Naive thymus-derived CD8-positive, alpha-beta T cell (primary cell): Measurements from ENCODE around the gene DIP2C. TPM values are rescaled to one million over a fixed set of nuclear protein-coding genes. Genes with fewer than 3 reads are reported as not detected.

ENCODE experiments used
- ATAC-seq, 2 donors: fragments of 150-1000 bp; cut with Tn5 transposase in 1 of 2; sonication (Bioruptor Pico), chemical (Tn5 transposase) in 1 of 2; 1 replicate in 1 of 2; 2 replicates in 1 of 2; pipeline ENCODE4 v1.10.0; 2021; ENCODE audit warnings: mild to moderate bottlenecking in 2 of 2, moderate library complexity in 2 of 2
- POLR2A ChIA-PET: fragments of 350-600 bp; sonication (Branson Sonifier 250); formaldehyde crosslinking; loops from one replicate; lab custom pipeline; 2021; ENCODE audit warnings: antibody characterized with exemption; lab: Charles Lee
- DNase-seq, 10 donors: peaks; one replicate each; pipeline versions ENCODE4 v3.0.0 to v3.0.0-alpha.2; 2020 to 2022
- H3K27ac Mint-ChIP-seq, 10 donors: one replicate each; pipeline ENCODE4 v1.8.0; 2020 to 2022; ENCODE audit warnings: mild to moderate bottlenecking in 10 of 10, mixed read lengths in 10 of 10, moderate library complexity in 4 of 10, inconsistent platforms in 1 of 10
- H3K27me3 Mint-ChIP-seq, 5 donors: one replicate each; pipeline ENCODE4 v1.8.0; 2021 to 2022; ENCODE audit warnings: mixed read lengths in 5 of 5
- H3K36me3 Mint-ChIP-seq, 3 donors: one replicate each; pipeline ENCODE4 v1.8.0; 2020 to 2022; ENCODE audit warnings: mixed read lengths in 3 of 3, mild to moderate bottlenecking in 2 of 3, inconsistent platforms in 1 of 3
- H3K4me1 Mint-ChIP-seq, 4 donors: one replicate each; pipeline ENCODE4 v1.8.0; 2021 to 2022; ENCODE audit warnings: mixed read lengths in 4 of 4
- H3K4me3 Mint-ChIP-seq, 10 donors: one replicate each; pipeline ENCODE4 v1.8.0; 2020 to 2022; ENCODE audit warnings: mild to moderate bottlenecking in 10 of 10, mixed read lengths in 10 of 10, moderate library complexity in 6 of 10, inconsistent platforms in 1 of 10
- H3K9me3 Mint-ChIP-seq, 9 donors: one replicate each; pipeline ENCODE4 v1.8.0; 2020 to 2022; ENCODE audit warnings: mixed read lengths in 9 of 9, mild to moderate bottlenecking in 3 of 9, inconsistent platforms in 1 of 9, moderate library complexity in 1 of 9
- polyA plus RNA-seq, 3 donors: library from polyadenylated mRNA; unstranded; fragments of 300-500 nt; fragmentation: Illumina TruSeq; gene quantifications; one replicate each; pipeline ENCODE4 v1.2.3, GENCODE V29; 2021
- total RNA-seq, 8 experiments: library from RNA in 2 of 8; stranded (reverse) in 2 of 8; gene quantifications; one replicate each; pipeline ENCODE4 v1.2.3 and lab custom pipeline; 2021 to 2026

DIP2C gene
- total and polyA plus RNA-seq, 5 experiments from 2014 or later: 0.32 to 3.9 (median 1.2) TPM

- peak in 1 of 10 donors; percentile 24 for DNase-seq
- POLR2A ChIA-PET: no interaction called here
- H3K4me1 Mint-ChIP-seq: no peaks in the 10 kb centered on the region
- peaks cover 4 to 39% (median 21%) of the 10 kb centered on the region in 5 donors for H3K27me3 Mint-ChIP-seq
- ATAC-seq: no peak
- peaks cover 0 to 21% (median 8%) of the 10 kb centered on the region in 3 donors for H3K36me3 Mint-ChIP-seq
- no peak overlapping the region for H3K27ac Mint-ChIP-seq
- H3K4me3 Mint-ChIP-seq: no peak overlapping the region
- peaks cover 0 to 37% (median 20%) of the 10 kb centered on the region in 9 donors for H3K9me3 Mint-ChIP-seq
Measured at GRCh38 chr10:566241-566885, 123.1 kb downstream of the DIP2C start.

GRCh38 chr10:565676-566075 lies 123.8 kb downstream of the DIP2C start:
- DNase-seq: no peak
- ATAC-seq: no peak
- H3K27me3 Mint-ChIP-seq: peaks cover 4 to 32% (median 19%) of the 10 kb centered on the region in 5 donors
- no peaks in the 10 kb centered on the region for H3K4me1 Mint-ChIP-seq
- peaks cover 0 to 37% (median 20%) of the 10 kb centered on the region in 9 donors for H3K9me3 Mint-ChIP-seq
- no peak overlapping the region for H3K4me3 Mint-ChIP-seq
- peaks cover 0 to 21% (median 8%) of the 10 kb centered on the region in 3 donors for H3K36me3 Mint-ChIP-seq
- no peak overlapping the region for H3K27ac Mint-ChIP-seq
- POLR2A ChIA-PET: no interaction called here

DNA sequence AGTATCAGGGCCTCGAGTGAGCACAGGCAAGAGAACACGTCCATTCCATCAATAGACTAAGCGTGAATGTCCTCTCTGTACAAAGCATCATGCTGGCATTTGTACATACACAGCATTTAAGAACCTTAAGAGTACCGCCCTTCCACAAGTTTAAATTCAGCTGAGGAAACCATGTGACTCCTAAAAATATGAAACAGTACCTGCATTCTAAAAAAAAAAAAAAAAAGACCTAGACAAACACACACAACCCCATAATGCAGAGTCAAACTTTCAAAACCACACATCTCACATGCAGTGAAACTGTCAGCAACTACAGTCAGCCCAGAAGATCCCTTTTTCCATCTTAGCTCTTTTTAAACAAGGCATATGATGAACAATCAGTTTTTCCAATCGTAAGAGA lies 124.3 kb downstream of the DIP2C start:
- no peak overlapping the region for H3K4me3 Mint-ChIP-seq
- ATAC-seq (no peak), DNase-seq (no peak)
- H3K4me1 Mint-ChIP-seq: no peaks in the 10 kb centered on the region
- peaks cover 0 to 16% (median 8%) of the 10 kb centered on the region in 3 donors for H3K36me3 Mint-ChIP-seq
- H3K9me3 Mint-ChIP-seq: peaks cover 0 to 31% (median 16%) of the 10 kb centered on the region in 9 donors
- H3K27me3 Mint-ChIP-seq: peaks cover 2 to 27% (median 15%) of the 10 kb centered on the region in 5 donors
- POLR2A ChIA-PET: no interaction called here
- H3K27ac Mint-ChIP-seq: no peak overlapping the region

- DNase-seq (no peak), ATAC-seq (no peak)
- Mint-ChIP-seq H3K27me3 (peaks cover 2 to 20% (median 18%) of the 10 kb centered on the region in 5 donors), H3K27ac (no peak overlapping the region), H3K9me3 (peaks cover 0 to 20% (median 14%) of the 10 kb centered on the region in 9 donors), H3K4me1 (no peaks in the 10 kb centered on the region), H3K4me3 (no peak overlapping the region), H3K36me3 (peaks cover 0 to 16% (median 3%) of the 10 kb centered on the region in 3 donors)
- POLR2A ChIA-PET: no interaction called here
Measured at GRCh38 chr10:563827-564226, 125.6 kb downstream of the DIP2C start.

- no peak for DNase-seq
- Mint-ChIP-seq H3K27ac (no peak overlapping the region), H3K4me1 (peaks cover 0 to 3% (median 1%) of the 10 kb centered on the region in 4 donors), H3K36me3 (peaks cover 0 to 16% (median 3%) of the 10 kb centered on the region in 3 donors), H3K27me3 (peaks cover 2 to 20% (median 18%) of the 10 kb centered on the region in 5 donors), H3K9me3 (peaks cover 0 to 19% (median 14%) of the 10 kb centered on the region in 9 donors), H3K4me3 (no peak overlapping the region)
- POLR2A ChIA-PET: no interaction called here
- ATAC-seq: no peak
Measured at GRCh38 chr10:562142-562541, 127.3 kb downstream of the DIP2C start.

DNA sequence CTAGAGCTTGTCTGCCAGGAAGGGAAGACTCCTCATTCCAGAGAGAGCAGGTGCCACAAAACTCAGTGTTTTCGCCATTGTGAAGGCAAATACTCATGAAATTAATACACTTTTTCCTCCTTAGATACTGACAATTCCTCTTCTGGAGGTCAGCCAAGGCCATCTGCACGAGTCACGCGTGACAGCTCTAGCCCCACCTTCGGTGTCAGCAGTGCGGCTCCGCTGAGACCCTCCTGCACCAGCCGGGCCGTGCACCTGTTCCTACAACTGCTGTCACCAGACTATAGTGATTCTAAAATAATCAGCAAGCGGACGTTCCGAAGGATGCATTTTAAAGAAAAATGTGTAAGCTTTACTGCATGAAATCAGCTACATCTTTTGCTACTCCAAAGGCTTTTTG lies 127.7 kb downstream of the DIP2C start:
- Mint-ChIP-seq H3K4me3 (no peak overlapping the region), H3K27me3 (peaks cover 2 to 24% (median 19%) of the 10 kb centered on the region in 5 donors), H3K4me1 (peaks cover 0 to 7% (median 3%) of the 10 kb centered on the region in 4 donors), H3K36me3 (peaks cover 0 to 16% (median 3%) of the 10 kb centered on the region in 3 donors), H3K9me3 (peaks cover 0 to 19% (median 14%) of the 10 kb centered on the region in 9 donors), H3K27ac (peak overlapping the region in 1 of 10 donors; percentile 4)
- no peak for DNase-seq
- no peak for ATAC-seq
- POLR2A ChIA-PET: no interaction called here

DNA sequence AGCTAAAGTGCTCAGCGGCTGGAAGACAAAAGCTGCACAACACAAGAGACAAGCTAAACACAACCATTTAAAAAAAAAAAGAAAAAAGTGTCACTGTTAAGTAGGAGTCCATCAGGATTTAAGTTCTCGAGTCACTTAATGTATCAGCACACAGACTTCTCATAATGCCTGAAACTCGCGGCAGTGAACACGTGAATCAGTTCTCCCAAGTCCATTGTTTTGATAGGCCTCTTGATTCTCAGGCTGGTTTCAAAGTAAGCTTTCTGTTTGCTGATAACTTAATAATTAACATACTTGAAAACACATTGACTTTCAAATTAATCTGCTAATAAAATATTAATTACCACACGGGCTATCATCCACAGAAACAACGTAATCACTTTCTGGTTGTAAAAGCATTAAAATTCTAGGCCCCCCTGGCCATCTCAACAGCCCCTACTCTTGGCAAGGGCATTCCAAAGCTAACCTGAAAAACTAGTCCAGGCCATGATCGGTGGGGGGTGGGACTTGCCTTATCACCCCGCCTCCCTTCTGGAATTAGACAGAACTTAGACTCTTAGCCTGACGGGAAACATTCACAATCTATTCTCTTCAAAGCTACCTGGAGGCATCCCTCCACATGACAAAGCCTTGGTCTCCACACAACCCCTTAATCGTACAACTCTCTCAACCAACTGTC lies 129.0 kb downstream of the DIP2C start:
- no peak overlapping the region for H3K4me3 Mint-ChIP-seq
- H3K36me3 Mint-ChIP-seq: peaks cover 0 to 16% (median 3%) of the 10 kb centered on the region in 3 donors
- DNase-seq (no peak), ATAC-seq (no peak)
- peaks cover 0 to 19% (median 14%) of the 10 kb centered on the region in 9 donors for H3K9me3 Mint-ChIP-seq
- H3K27ac Mint-ChIP-seq: peak overlapping the region in 1 of 10 donors; percentile 18
- H3K4me1 Mint-ChIP-seq: peaks cover 0 to 12% (median 7%) of the 10 kb centered on the region in 4 donors
- H3K27me3 Mint-ChIP-seq: peaks cover 7 to 35% (median 25%) of the 10 kb centered on the region in 5 donors
- POLR2A ChIA-PET: no interaction called here

DNA sequence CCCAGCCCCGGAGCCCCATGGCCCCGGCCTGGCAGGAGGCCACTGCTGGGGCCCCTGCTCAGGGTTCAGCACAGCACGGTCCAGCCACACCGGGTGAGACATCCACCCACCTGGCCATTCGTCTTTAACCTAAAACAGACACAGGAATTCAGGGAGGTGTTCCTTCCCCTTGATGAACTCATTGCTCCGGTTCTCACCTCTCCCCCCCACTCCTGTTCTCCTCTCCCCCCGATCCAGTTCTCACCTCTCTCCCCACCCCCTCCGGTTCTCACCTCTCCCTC lies 129.8 kb downstream of the DIP2C start:
- H3K27me3 Mint-ChIP-seq: peaks cover 6 to 32% (median 26%) of the 10 kb centered on the region in 5 donors
- H3K4me1 Mint-ChIP-seq: peaks cover 0 to 12% (median 7%) of the 10 kb centered on the region in 4 donors
- DNase-seq (no peak), ATAC-seq (no peak)
- H3K9me3 Mint-ChIP-seq: peaks cover 0 to 17% (median 12%) of the 10 kb centered on the region in 9 donors
- POLR2A ChIA-PET: no interaction called here
- H3K36me3 Mint-ChIP-seq: peaks cover 0 to 13% (median 2%) of the 10 kb centered on the region in 3 donors
- no peak overlapping the region for H3K4me3 Mint-ChIP-seq
- H3K27ac Mint-ChIP-seq: peak overlapping the region in 1 of 10 donors; percentile 47

DNA sequence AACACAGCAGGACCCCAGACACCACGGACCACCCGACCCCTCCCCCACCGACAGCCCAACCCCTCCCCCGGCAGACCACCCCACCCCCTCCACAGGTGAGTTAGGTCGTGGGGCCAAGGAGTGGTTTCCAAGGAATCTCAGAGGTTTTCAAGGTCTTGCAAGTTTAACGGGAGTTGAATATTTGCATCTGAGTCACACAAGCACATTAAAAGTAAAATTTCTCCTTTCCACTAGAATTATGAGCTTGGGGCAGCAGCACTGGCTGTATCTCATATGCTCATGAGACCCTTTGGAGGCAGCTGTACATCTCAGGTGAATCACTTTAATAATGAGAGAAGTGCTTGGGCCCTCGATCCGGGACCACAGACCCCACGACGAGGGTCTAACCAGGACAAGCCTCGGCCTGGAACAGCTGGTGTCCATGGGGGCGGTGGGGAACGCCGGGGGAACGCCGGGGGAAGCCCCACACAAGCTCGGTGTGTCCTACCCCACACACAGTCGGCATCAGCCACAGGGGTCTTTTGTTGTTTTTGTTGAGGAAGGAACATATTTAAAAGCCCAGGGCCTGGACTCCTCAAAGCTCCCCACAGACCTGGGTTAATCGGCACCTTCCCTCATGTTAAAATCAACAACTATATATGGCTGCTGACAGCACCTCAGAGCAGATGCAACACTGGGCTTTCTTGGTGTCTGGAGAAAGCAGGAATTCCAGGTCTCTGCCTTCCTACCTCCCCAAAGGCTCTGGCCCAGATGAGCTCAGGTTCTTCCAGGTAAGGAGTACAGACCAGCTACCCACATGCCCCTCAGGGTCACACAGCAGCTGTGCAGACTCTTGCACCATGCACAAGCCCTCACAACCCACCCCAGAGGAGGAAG lies 130.3 kb downstream of the DIP2C start:
- ATAC-seq (no peak), DNase-seq (no peak)
- H3K27me3 Mint-ChIP-seq: peaks cover 5 to 26% (median 20%) of the 10 kb centered on the region in 5 donors
- no peak overlapping the region for H3K27ac Mint-ChIP-seq
- H3K36me3 Mint-ChIP-seq: peaks cover 0 to 8% (median 0%) of the 10 kb centered on the region in 3 donors
- H3K9me3 Mint-ChIP-seq: peaks cover 0 to 12% (median 7%) of the 10 kb centered on the region in 9 donors
- POLR2A ChIA-PET: no interaction called here
- no peak overlapping the region for H3K4me3 Mint-ChIP-seq
- peaks cover 0 to 12% (median 7%) of the 10 kb centered on the region in 4 donors for H3K4me1 Mint-ChIP-seq

DNA sequence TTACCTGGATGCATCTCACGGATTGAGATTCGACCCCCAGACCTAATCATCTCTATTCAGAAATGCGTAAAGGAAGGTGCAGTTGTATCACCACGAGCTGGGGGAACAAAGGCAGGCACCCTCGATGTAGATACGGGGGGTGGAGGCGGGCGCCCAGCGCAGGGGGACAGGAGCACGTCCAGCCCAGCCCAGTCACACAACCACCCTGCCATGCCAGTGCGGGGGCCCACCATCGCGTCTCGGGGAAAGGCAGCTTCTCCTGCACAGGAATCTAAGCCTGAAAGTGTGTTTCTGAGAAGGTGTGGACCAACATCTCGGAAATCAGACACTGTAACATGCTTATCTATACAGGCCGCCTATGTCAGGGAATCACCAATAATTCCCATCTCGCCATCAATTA lies 131.1 kb downstream of the DIP2C start:
- DNase-seq: no peak
- peaks cover 5 to 26% (median 21%) of the 10 kb centered on the region in 5 donors for H3K27me3 Mint-ChIP-seq
- H3K27ac Mint-ChIP-seq: peak overlapping the region in 1 of 10 donors; percentile 87
- no peak overlapping the region for H3K4me3 Mint-ChIP-seq
- no peak for ATAC-seq
- peaks cover 0 to 12% (median 7%) of the 10 kb centered on the region in 4 donors for H3K4me1 Mint-ChIP-seq
- POLR2A ChIA-PET: no interaction called here
- H3K36me3 Mint-ChIP-seq: peaks cover 0 to 2% (median 0%) of the 10 kb centered on the region in 3 donors
- H3K9me3 Mint-ChIP-seq: peaks cover 0 to 4% (median 1%) of the 10 kb centered on the region in 9 donors

GRCh38 chr10:557792-558328 lies 131.6 kb downstream of the DIP2C start:
- no peak overlapping the region for H3K4me3 Mint-ChIP-seq
- peaks cover 7 to 31% (median 22%) of the 10 kb centered on the region in 5 donors for H3K27me3 Mint-ChIP-seq
- POLR2A ChIA-PET: no interaction called here
- DNase-seq (peak in 2 of 10 donors; percentile 3 to 8), ATAC-seq (no peak)
- peaks cover 0 to 3% (median 0%) of the 10 kb centered on the region in 9 donors for H3K9me3 Mint-ChIP-seq
- H3K36me3 Mint-ChIP-seq: no peaks in the 10 kb centered on the region
- peaks cover 0 to 12% (median 8%) of the 10 kb centered on the region in 4 donors for H3K4me1 Mint-ChIP-seq
- H3K27ac Mint-ChIP-seq: peak overlapping the region in 2 of 10 donors; percentile 44 to 87

GRCh38 chr10:556971-557637 lies 132.4 kb downstream of the DIP2C start:
- peak overlapping the region in 2 of 10 donors; percentile 70 to 72 for H3K27ac Mint-ChIP-seq
- ATAC-seq (no peak), DNase-seq (no peak)
- H3K36me3 Mint-ChIP-seq: no peaks in the 10 kb centered on the region
- H3K9me3 Mint-ChIP-seq: no peaks in the 10 kb centered on the region
- H3K4me1 Mint-ChIP-seq: peaks cover 0 to 12% (median 8%) of the 10 kb centered on the region in 4 donors
- H3K4me3 Mint-ChIP-seq: no peak overlapping the region
- H3K27me3 Mint-ChIP-seq: peaks cover 7 to 32% (median 22%) of the 10 kb centered on the region in 5 donors
- POLR2A ChIA-PET: no interaction called here
